NCI-H345 (cell line): Measurements from ENCODE around the gene ZNF789.
"Not testable (repeated sequence)": the region's sequence is repeated elsewhere in the genome, so short reads cannot be mapped to it uniquely, and the experiment has no call there.

Source experiments
- DNase-seq: peaks from one replicate; lab custom pipeline; 2025; lab: John Stamatoyannopoulos, UW

Gene ZNF789

DNA sequence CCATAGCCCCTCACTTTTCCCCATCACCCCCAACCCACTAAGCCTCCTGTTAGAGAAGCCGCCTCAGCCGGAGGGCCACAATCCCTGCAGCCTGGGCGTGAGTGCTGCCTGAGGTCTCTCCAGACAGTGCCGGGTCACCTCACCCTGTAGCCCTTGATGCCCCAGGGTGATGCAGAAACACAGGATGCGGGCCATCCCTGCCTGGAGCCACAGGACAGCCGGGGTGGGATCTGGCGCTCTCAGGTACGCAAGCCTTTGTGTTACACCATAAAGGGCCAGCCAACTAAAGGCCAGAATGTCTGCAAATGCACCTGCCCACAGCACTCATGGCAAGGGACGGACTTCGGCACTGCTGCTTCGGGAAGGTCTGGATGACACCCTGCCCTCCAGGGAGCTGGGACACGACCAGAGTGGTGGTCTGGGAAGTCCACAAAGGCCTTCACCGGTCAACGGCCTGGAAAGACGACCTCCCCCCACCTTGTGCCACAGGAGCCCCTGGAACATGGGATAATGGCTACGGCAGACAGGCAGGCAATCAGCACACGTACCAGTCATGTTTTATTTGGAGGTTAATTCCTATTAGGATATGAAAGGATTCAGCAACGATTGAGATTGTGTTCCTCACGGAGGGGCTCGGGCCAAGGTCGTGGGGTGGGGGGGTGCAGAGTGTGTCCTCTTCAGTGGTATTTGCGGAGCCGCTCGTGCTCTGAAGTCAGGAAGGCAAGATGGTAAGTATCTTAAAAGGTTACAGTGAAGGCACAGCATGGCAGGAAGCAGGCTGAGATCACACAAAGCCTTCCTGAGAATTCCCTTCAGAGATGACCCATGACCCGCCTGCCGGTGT is 14.8 kb upstream of the ZNF789 start:
- DNase-seq: no peak

DNA sequence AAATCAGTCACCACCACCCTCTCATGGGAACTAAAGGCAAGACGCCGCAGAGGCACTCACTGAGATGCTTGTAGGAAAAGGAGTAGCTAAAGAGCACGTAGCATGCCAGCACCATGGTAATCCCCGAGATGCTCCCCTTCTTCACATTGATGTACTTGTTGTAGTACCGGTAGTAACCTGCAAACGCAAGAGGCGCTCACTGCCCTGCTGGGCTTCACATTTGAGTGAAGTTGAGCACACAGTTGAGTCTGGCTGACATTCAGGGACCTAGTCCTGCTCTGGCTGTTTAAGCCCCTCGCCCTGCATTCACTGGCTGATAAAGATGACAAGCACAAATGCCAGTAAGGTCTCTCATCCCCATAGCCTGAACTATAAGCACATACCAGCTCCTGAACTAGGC is 13.6 kb upstream of the ZNF789 start:
- peak; percentile 11 for DNase-seq

GRCh38 chr7:99460651-99461050 is 12.0 kb upstream of the ZNF789 start:
- no peak for DNase-seq

- no peak for DNase-seq
Measured at GRCh38 chr7:99461221-99461620, 11.5 kb upstream of the ZNF789 start.

DNA sequence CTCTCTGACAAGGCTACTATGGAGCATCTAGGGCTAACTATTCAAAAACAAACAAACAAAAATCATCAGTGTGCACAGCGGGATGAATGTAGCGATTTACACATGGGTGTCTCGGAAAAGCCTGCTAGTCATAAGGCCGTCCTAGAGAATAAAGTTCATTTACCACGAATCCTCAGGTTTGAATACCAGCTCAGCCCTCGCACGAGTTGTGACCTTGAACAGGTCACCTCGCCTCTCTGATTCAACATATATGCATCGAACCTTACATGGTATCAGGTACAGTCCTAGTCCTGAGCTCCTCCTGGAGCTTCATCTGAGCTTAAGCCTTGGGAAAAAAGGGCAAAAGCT is 7.3 kb upstream of the ZNF789 start:
- DNase-seq: no peak

GRCh38 chr7:99468336-99468918 is 4.3 kb upstream of the ZNF789 start:
- no peak for DNase-seq

DNA sequence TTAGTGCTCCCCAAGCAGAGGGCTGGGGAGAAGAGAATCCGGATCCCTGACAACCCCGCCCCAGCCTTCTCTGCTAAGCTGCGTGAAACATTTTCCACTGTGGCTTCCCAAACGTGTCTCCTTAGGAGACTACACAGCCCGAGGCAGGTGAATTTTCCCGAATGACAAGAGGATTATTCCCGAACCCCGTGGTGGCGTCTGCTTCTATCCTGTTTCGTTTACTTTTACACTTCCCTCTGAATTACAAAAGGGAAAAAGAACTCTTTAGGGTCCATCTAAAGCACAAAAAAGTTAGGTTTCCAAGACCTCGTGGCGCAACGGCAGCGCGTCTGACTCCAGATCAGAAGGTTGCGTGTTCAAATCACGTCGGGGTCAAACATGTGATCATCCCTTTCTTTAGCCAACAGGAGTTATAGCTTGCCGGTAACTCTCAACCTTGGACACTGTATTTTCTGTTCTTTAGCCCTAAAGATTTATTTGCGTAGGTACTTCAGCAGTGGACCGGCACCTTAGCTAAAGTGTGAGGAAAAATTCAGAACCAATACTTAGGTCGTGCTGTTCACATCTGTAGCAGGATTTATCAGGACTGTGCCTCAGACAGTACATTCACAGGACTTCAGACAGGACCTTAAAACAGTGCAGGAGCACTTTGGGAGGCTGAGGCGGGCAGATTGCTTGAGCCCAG is 3.2 kb upstream of the ZNF789 start:
- DNase-seq: no peak

DNA sequence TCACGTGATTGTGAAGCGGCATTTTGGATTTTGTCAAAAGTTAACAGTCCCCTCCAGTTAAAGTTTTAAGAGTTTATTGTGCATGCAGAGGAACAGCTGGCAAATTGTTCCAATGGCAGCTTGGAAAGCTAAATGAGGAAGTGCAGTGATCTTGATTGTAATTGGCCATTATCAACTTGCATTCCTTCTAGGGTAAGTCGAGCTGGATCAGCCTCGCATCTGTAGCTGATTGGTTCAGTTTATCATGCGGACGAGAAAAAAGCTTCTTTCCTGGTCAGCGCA is 566 bp downstream of the ZNF789 start:
- DNase-seq: peak; percentile 26

- DNase-seq: no peak
Measured at GRCh38 chr7:99476107-99476506, 3.4 kb downstream of the ZNF789 start.

GRCh38 chr7:99478464-99479440 is 6.1 kb downstream of the ZNF789 start:
- no peak for DNase-seq

- no peak for DNase-seq
Measured at GRCh38 chr7:99485094-99485493, 12.4 kb downstream of the ZNF789 start.

- DNase-seq: no peak
Measured at GRCh38 chr7:99489235-99489634, 16.5 kb downstream of the ZNF789 start.

- DNase-seq: no peak
Measured at GRCh38 chr7:99490878-99491277, 18.2 kb downstream of the ZNF789 start.

DNA sequence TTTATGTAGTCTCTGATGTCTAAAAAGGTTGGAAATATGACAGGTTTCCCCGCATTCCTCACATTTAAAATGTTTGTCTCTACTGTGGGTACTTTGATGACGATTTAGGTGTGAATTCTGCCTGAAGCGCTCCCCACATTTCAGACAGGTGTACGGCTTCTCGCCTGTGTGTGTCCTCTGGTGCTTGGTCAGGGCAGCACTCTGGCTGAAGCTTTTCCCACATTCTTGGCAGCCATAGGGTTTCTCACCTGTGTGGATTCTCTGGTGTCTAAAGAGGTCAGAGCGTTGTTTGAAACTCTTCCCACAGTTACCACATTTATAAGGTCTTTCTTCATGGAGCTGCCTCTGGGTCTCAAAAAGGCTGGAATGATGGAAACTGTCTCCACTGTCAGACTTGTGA is 21.1 kb downstream of the ZNF789 start:
- DNase-seq: no peak

DNA sequence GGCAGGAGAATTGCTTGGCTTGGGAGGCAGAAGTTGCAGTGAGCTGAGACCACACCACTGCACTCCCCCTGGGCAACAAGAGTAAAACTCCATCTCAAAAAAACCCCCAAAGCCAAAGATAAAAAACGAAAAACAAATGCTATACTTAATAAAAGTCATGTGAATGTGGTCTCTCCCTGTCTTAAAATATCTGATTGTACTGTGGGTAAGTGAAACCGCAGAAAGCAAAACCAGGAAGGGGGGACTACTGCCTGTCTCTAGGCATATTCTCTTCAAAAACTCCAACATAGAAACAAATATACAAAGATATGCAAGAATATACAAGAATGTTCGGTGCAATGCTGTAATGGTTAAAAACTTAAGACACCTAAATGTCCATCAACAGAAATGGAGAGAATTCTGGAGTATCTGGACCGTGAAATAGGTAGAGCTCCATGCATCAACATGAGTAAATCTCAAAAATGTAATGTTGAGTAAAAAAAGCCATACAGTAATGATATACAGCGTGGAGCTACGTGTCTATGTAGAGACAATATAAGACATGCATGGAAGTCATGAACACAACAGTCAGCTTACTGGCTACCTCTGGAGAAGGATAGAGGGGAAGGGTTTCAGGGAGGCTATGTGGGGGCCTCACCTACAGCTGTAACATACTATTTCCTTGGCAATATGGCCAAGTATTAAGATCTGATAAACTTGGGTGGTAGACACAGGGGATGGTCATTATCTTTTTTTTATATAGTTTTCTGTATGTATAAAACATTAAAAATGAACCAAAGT is 25.3 kb downstream of the ZNF789 start:
- no peak for DNase-seq

- DNase-seq: no peak
Measured at GRCh38 chr7:99498546-99498944, 25.9 kb downstream of the ZNF789 start.

DNA sequence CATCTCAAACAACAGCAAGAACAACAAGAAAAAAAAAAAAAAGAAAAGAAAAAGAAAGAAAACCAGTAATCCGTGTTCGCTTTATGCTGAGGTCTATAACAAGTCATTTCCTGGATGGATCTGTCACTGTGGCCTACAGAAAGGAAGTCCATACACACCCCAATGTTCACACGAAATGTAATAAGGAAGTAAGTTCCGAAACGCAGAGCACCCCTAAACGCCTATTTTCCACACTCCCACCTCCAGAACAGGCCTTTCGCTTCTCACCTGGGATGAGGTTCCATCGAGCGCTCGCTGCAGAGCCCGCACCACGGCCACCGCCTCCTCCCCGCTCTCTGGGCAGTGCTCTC is 26.7 kb downstream of the ZNF789 start:
- no peak for DNase-seq

- peak; percentile 93 for DNase-seq
Measured at GRCh38 chr7:99499721-99500636, 27.3 kb downstream of the ZNF789 start, which contains the start of gene ZNF394. TSS of gene ZNF394 (minus strand) at chr7:99500281. CDS start at chr7:99500093, 188 bp downstream.

- no peak for DNase-seq
Measured at GRCh38 chr7:99500637-99501009, 27.9 kb downstream of the ZNF789 start.

GRCh38 chr7:99501236-99501635 is 28.5 kb downstream of the ZNF789 start:
- not testable (repeated sequence) for DNase-seq

- peak; percentile 98 for DNase-seq
Measured at GRCh38 chr7:99504281-99504602, 31.6 kb downstream of the ZNF789 start.
